Psoas muscle (tissue), 8 donors: ENCODE measurements around the gene TBC1D21. TPM values are rescaled to one million over a fixed set of nuclear protein-coding genes. Genes with fewer than 3 reads are reported as not detected.

Experiments
- ATAC-seq, 4 donors: fragments of 200-7000 bp; cut with Tn5 transposase; one replicate each; pipeline ENCODE4 v1.9.1; 2020; ENCODE audit warnings: moderate library complexity in 3 of 4, mild to moderate bottlenecking in 2 of 4
- DNase-seq, 2 donors: peaks; one replicate each; pipeline ENCODE4 v3.0.0-alpha.2; 2020
- H3K27ac ChIP-seq: fragments of 200-600 bp; one replicate; pipeline ENCODE4 v1.8.0; 2022
- H3K27me3 ChIP-seq, 3 donors: fragments of 200-600 bp in 1 of 3; one replicate each; pipeline versions ENCODE4 v1.6.1 to v1.8.0; 2013 to 2022; ENCODE audit warnings: low read length in 2 of 3, mild to moderate bottlenecking in 2 of 3, moderate library complexity in 1 of 3; ENCODE audit not compliant: insufficient read depth in 3 of 3
- H3K36me3 ChIP-seq, 2 donors: fragments of 200-600 bp in 1 of 2; one replicate each; pipeline versions ENCODE4 v1.6.1 to v1.8.0; 2013 to 2022; ENCODE audit warnings: low read depth in 1 of 2, mild to moderate bottlenecking in 1 of 2, moderate library complexity in 1 of 2; ENCODE audit not compliant: insufficient read depth in 1 of 2
- H3K4me1 ChIP-seq: fragments of 200-600 bp; one replicate; pipeline ENCODE4 v1.8.0; 2022
- H3K4me3 ChIP-seq: fragments of 200-600 bp; one replicate; pipeline ENCODE4 v1.8.0; 2022; ENCODE audit warnings: mild to moderate bottlenecking
- H3K9me3 ChIP-seq: fragments of 200-600 bp; one replicate; pipeline ENCODE4 v1.8.0; 2022
- WGBS, 3 donors: extraction: QIAGEN DNeasy Blood & Tissue Kit; methylation state at CpG; one replicate each; pipeline versions ENCODE4 v1.1.6 to v1.1.7; 2013; 5-methylcytosine and 5-hydroxymethylcytosine counted together
- intact Hi-C, 2 donors: fragments of 100-400 bp; cut with DNase I; formaldehyde crosslinking; loops; one replicate each; pipeline versions ENCODE4 v1.11.0 to v1.14.2; 2022
- polyA plus RNA-seq, 3 donors: library from polyadenylated mRNA; stranded (reverse); fragments of 200-250 nt; gene quantifications; one replicate each; pipeline ENCODE4 v1.2.3, GENCODE V29; 2013
- total RNA-seq, 4 donors: library from RNA; stranded (reverse); fragmentation: NEBNext Ultra II Directional in 2 of 4; extraction: Animal tissue kit (Norgen Biotek cat#: 25700) in 2 of 4; gene quantifications; one replicate each; pipeline versions ENCODE4 v1.2.1 to v1.2.4, GENCODE V29; 2021 to 2023
- TF ChIP-seq, protein P1 (sequence below): fragments of 200-600 bp; IDR thresholded peaks from one replicate; pipeline ENCODE4 v1.8.0; 2022; ENCODE audit warnings: antibody characterized with exemption
- donor health status: healthy with polysubstance abuse.
- donor health status: DM: no; HTN: no; CAD: no; lungs with moderate emphysema.
- donor health status: Bipolar disorder and iron deficiency.
- donor health status: healthy.
- donor health status: DM: yes; HTN: yes; CAD: no.
- donor health status: DM: no; HTN: no; CAD: no.
- donor health status: DM: no; HTN: no; CAD: no.
- donor health status: DM: yes; HTN: yes; CAD: no.

The TBC1D21 gene
- total and polyA plus RNA-seq, 7 donors = not detected

DNA sequence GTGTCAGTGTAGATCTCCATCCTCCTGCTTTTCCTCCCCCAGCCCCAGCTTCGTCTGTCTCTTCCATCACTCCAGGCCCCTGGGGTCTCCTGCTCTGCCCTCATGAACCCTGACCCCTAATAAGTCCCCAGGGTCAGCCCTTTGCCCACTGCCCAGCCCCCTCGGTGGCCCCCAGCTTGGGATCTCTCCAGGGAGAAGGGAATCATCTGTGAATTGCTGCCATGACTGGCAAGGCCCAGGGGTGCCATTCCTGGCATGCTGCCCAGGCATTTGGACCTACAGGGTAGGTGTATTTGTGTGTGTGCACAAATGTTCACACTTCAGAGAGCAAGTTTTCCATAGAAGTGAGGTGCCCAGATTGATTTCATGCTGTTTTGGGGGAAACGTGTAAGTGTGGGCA lies 5.9 kb upstream of the TBC1D21 start:
- no peak overlapping the region for H3K4me3 ChIP-seq
- TF ChIP-seq, protein P1, sequence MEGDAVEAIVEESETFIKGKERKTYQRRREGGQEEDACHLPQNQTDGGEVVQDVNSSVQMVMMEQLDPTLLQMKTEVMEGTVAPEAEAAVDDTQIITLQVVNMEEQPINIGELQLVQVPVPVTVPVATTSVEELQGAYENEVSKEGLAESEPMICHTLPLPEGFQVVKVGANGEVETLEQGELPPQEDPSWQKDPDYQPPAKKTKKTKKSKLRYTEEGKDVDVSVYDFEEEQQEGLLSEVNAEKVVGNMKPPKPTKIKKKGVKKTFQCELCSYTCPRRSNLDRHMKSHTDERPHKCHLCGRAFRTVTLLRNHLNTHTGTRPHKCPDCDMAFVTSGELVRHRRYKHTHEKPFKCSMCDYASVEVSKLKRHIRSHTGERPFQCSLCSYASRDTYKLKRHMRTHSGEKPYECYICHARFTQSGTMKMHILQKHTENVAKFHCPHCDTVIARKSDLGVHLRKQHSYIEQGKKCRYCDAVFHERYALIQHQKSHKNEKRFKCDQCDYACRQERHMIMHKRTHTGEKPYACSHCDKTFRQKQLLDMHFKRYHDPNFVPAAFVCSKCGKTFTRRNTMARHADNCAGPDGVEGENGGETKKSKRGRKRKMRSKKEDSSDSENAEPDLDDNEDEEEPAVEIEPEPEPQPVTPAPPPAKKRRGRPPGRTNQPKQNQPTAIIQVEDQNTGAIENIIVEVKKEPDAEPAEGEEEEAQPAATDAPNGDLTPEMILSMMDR = no peak
- 31 to 41% (median 41%) methylated on average over 3 of the region's 3 CpGs for WGBS, 3 donors
- DNase-seq = no peak
- H3K36me3 ChIP-seq = no peaks in the 10 kb centered on the region
- intact Hi-C loops = no loop called here
- no peaks in the 10 kb centered on the region for H3K4me1 ChIP-seq
- ATAC-seq = no peak
- H3K27me3 ChIP-seq = peaks cover 0 to 37% (median 0%) of the 10 kb centered on the region in 3 donors
- H3K9me3 ChIP-seq = no peaks in the 10 kb centered on the region
- no peak overlapping the region for H3K27ac ChIP-seq

DNA sequence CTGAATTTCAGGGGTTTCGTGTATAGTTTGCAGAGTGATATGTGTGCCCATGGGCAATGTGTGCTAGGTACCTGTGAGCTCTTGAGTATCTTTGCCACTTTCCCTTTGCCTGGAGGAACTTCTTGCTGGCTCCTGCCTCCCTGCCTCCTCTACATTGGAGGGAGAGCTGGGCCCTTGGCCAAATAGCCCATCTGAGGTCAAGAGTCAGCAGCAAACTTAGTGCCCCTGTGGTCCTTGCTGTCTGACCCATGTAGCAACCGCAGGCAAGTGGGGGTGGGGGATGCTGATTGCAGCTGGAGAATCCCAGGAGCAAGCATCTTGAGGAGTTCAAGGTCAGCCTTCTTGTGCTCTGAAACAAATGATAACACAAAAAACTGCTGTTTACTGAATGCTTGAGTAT lies 5.4 kb upstream of the TBC1D21 start:
- intact Hi-C loops = no loop called here
- ATAC-seq = no peak
- no peaks in the 10 kb centered on the region for H3K4me1 ChIP-seq
- WGBS, 3 donors = 74 to 87% (median 80%) methylated on average over 2 of the region's 2 CpGs
- TF ChIP-seq, protein P1 = no peak
- no peaks in the 10 kb centered on the region for H3K36me3 ChIP-seq
- no peak overlapping the region for H3K4me3 ChIP-seq
- H3K27me3 ChIP-seq = peaks cover 0 to 37% (median 0%) of the 10 kb centered on the region in 3 donors
- H3K9me3 ChIP-seq = no peaks in the 10 kb centered on the region
- H3K27ac ChIP-seq = no peak overlapping the region
- DNase-seq = no peak

DNA sequence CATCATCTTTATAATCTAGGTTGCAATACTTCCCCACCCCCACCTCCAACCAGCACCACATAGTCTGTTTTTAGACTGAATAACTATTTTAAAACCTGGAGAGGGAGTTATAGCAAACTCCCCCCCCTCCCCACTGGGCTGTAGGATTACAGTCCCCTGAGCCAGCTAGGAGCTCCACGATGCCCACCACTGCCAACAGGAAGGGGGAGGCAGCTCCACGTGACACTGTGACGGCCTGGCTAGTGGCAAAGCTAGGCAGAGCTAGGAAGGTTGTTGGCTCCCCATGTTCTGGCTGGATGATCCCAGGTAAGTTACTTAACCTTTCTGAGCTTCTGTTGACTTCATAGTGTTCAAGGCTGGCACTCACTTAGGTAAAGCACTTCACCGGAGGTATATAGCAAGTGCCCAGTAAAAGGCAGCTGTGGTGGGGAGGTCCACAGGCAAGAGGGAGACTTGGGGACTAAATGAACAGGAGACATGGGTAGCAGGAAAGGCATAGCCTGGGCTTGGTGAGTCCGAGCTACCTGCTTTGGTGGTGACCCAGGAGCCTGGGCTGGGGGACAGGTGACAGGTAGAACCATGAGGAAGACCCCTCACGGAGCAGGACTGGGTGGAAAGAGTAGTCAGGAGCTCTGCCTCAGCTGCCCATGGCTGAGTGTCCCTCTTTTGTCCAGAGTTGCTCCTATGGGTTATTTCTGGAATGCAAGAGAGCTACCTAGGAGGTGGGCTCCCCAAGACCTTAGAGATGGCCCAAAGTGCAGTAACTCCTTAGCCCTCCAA lies 4.0 kb upstream of the TBC1D21 start:
- Histone ChIP-seq H3K4me3 (no peak overlapping the region), H3K9me3 (no peaks in the 10 kb centered on the region), H3K27ac (no peak overlapping the region), H3K4me1 (no peaks in the 10 kb centered on the region), H3K27me3 (peaks cover 0 to 37% (median 0%) of the 10 kb centered on the region in 3 donors), H3K36me3 (no peaks in the 10 kb centered on the region)
- DNase-seq = no peak
- intact Hi-C loops = no loop called here
- WGBS, 3 donors = 54 to 67% (median 65%) methylated on average over 6 of the region's 6 CpGs
- no peak for ATAC-seq
- TF ChIP-seq, protein P1 = no peak

DNA sequence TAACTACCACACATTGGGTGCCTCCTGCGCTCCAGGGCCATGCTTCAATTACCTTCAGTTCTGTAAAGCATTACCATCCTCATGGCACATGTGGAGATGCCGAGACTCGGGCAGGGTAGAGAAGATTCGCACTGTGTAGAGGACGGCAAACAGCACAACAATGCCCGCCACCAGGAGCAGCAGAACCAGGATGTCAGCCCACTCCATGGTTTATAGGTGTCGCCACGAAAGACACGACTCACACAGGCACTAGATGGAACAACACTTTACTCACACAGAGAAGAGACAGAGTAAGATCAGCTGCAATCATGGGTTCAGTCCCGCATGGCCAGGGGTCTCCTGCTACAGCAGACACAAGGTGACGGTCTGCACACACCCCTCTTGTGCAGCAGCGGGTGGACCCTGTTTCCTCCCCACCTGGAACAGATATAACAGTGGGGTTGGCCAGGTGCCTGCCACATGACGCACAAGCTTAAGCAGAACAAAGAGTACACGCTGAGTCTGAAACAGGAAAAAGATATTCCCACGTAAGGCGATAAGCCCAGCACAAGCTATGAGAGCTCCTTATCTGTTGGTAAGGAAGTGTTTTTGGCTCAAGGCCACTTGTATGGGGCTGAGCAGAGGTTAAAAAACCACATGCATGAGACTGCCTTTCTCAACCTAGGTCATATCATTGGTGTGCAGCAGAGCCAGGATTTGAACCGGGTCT lies 2.5 kb upstream of the TBC1D21 start:
- 57 to 64% (median 61%) methylated on average over 17 of the region's 17 CpGs for WGBS, 3 donors
- TF ChIP-seq, protein P1 = no peak
- intact Hi-C loops = no loop called here
- Histone ChIP-seq H3K27me3 (peaks cover 0 to 37% (median 0%) of the 10 kb centered on the region in 3 donors), H3K4me1 (no peaks in the 10 kb centered on the region), H3K9me3 (no peaks in the 10 kb centered on the region), H3K4me3 (peak overlapping the region; percentile 15), H3K36me3 (no peaks in the 10 kb centered on the region), H3K27ac (no peak overlapping the region)
- peak; percentile 42 to 72 for DNase-seq
- ATAC-seq = peak; percentile 19 to 73 (median 40)
